ENCODE measurements around the gene CRHR2.
A peak's percentile ranks its signal among the peaks of the same experiment; 100 is the strongest.

Gene CRHR2

DNA sequence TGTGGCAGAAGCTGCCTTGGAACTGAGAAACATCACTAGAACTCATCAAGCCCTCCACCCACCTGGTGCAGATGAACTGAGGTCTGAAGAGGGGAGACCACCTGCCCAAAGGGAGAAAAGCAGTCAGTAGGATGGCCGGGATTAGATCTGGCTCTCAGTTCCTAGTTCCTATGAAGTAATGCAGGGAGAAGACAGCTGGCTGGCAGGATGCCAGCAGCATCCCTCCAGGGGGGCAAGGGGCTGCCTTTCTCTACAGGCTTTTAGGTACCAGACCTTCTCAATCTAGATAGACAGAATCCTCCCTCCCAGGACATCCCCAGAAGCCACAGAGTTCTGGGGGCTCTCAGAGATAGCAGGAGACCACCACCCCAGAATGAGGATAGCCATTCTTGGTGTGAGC is 7.8 kb downstream of the CRHR2 start:
- TF ChIP-seq, protein P1, sequence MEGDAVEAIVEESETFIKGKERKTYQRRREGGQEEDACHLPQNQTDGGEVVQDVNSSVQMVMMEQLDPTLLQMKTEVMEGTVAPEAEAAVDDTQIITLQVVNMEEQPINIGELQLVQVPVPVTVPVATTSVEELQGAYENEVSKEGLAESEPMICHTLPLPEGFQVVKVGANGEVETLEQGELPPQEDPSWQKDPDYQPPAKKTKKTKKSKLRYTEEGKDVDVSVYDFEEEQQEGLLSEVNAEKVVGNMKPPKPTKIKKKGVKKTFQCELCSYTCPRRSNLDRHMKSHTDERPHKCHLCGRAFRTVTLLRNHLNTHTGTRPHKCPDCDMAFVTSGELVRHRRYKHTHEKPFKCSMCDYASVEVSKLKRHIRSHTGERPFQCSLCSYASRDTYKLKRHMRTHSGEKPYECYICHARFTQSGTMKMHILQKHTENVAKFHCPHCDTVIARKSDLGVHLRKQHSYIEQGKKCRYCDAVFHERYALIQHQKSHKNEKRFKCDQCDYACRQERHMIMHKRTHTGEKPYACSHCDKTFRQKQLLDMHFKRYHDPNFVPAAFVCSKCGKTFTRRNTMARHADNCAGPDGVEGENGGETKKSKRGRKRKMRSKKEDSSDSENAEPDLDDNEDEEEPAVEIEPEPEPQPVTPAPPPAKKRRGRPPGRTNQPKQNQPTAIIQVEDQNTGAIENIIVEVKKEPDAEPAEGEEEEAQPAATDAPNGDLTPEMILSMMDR (IDR thresholded peaks at IDR 0.05; ENCODE audit: insufficient read depth, low read depth, low read length, missing control alignments) = no peak
- H3K4me3 ChIP-seq (ENCODE audit: low read length) = no peak overlapping the region
- DNase-seq (ENCODE audit: low read depth) = no peak

DNA sequence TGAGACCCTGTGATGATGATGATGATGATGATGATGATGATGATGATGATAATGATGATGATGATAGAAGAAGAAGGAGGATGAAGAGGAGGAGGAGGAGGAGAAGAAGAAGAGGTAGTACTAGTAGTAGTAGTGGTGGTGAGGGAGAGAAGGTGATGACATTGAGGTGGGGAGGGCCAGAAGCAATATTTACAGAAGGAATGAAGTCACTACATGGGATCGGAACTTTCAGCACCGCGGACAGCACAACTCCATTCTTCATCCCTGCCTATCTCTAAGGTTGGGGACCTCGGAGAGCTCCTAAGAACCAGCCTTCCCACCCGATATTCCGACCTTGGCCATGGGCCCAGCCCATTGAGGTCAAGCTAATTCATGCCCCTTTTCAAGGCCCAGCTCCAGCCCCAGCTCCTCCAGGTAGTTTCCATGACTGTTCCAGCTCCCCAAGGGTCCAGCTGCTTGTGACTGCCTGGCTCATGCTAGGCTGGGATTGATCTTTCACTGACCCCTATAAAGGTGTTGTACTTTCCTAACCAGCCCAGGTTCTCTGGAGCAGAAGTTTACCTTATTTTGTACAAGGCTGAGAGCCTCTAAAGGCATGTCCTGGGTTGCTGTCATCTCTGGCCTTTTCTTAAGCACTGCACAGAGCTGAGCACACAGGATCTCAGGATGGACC is 10.3 kb downstream of the CRHR2 start:
- DNase-seq (ENCODE audit: low read depth) = peak; percentile 84

DNA sequence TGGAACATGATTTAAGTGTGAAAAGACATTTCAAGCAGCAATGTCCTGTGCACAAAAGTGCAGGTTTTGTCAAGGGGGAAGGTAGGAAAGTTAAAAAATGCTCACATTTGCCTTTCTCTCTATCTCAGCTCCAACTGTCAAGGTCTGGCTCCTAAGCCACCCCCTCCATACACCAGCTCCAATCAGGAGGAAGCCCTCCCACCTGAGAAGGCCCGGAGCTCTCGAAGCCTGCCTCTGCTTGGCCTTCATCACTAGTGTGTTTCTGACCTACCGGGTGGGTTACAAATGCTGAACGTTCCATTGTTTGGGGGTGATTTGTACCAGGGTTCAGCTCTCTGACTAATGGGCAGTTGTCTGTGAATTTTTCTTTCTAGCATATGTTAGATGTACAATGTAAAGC is 14.2 kb downstream of the CRHR2 start:
- TF ChIP-seq, protein P1 (IDR thresholded peaks at IDR 0.05; ENCODE audit: insufficient read depth, low read depth, low read length, missing control alignments) = no peak
- no peak for DNase-seq (ENCODE audit: low read depth)
- H3K4me3 ChIP-seq (ENCODE audit: low read length) = no peak overlapping the region

More for the DNA sequence above, 10.3 kb downstream of the CRHR2 start:
- no peak overlapping the region for H3K4me3 ChIP-seq (ENCODE audit: low read length)
- TF ChIP-seq, protein P1 (IDR thresholded peaks at IDR 0.05; ENCODE audit: insufficient read depth, low read depth, low read length, missing control alignments) = no peak

DNA sequence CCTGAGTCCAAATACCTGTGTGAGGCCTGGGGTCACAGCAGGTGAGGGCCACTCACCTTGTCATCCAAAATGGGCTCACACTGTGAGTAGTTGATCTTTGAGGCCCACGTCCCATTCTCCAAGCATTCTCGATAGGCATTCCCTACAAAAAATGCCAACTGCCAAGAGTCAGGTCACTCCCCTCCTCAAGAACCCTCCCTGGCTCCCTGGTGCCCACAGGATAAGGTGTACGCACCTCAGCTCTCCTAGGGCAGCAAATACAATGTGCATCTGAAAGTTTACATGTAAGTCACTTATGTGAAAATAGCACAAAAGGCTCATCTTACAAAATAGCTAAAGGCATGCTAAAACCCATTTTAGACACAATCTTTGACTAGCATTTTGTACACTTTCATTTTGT is 15.1 kb downstream of the CRHR2 start:
- no peak for DNase-seq (ENCODE audit: low read depth)
- TF ChIP-seq, protein P1 (IDR thresholded peaks at IDR 0.05; ENCODE audit: insufficient read depth, low read depth, low read length, missing control alignments) = no peak

DNA sequence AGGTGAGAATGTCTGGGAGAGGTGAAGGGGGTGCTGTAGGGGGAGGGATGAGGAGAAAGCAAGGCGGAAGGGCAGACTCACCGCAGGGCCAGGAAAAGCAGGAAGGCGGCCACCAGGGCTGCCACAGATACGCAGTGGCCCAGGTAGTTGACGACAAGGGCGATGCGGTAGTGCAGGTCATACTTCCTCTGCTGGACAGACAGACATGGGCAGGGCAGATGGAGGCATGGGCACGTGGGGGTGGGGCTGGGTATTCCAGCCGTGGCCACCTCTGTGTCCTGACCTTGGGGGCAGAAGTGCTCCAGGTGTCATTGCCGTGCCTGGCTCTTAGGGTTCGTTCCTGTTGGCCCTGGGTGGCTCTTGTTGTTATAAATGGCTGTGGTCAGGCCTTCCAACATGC is 16.8 kb downstream of the CRHR2 start:
- no peak for DNase-seq (ENCODE audit: low read depth)
- no peak overlapping the region for H3K4me3 ChIP-seq (ENCODE audit: low read length)
- TF ChIP-seq, protein P1 (IDR thresholded peaks at IDR 0.05; ENCODE audit: insufficient read depth, low read depth, low read length, missing control alignments) = no peak

More for the DNA sequence above, 15.1 kb downstream of the CRHR2 start:
- H3K4me3 ChIP-seq (ENCODE audit: low read length) = no peak overlapping the region

DNA sequence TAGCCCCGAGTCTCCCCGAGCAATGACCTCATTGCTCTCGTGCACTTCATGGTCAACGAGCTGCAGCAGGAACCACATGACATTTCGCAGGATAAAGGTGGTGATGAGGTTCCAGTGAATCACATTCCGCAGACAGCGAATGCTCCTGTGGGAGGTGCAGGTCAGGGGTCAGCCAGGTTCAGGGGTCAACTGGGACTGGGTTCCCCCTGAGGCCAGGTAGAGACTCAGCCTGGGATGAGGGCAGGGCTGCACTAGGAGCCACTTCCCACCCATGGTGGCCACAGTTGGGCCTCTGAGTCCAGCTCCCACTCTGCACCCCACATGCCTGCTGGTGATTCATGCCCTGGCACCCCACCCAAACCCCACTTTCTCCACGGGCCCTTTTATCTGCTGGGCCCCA is 17.2 kb downstream of the CRHR2 start:
- DNase-seq (ENCODE audit: low read depth) = no peak
- TF ChIP-seq, protein P1 (IDR thresholded peaks at IDR 0.05; ENCODE audit: insufficient read depth, low read depth, low read length, missing control alignments) = no peak
- no peak overlapping the region for H3K4me3 ChIP-seq (ENCODE audit: low read length)

All from epithelial cell of esophagus (primary cell).